Liver (tissue), 9 donors: ENCODE data around the gene GRAMD2A. TPM values are rescaled to one million over a fixed set of nuclear protein-coding genes. Genes with fewer than 3 reads are reported as not detected.

Experiments used
- DNase-seq: peaks from one replicate; pipeline ENCODE4 v3.0.0-alpha.2; 2017; ENCODE audit warnings: low spot score
- H3K27ac ChIP-seq, 2 donors: one replicate each; pipeline ENCODE4 v1.7.0; 2013; ENCODE audit warnings: inconsistent platforms in 2 of 2, low read length in 2 of 2, control low read depth in 1 of 2, low read depth in 1 of 2, mild to moderate bottlenecking in 1 of 2
- H3K27me3 ChIP-seq, 4 donors: one replicate each; pipeline versions ENCODE4 v1.6.1 to v1.7.0; 2013; ENCODE audit warnings: low read length in 3 of 4, inconsistent platforms in 1 of 4, mild to moderate bottlenecking in 1 of 4, moderate library complexity in 1 of 4; ENCODE audit not compliant: control insufficient read depth in 4 of 4, insufficient read depth in 4 of 4
- H3K36me3 ChIP-seq, 4 donors: one replicate each; pipeline versions ENCODE4 v1.6.1 to v1.7.0; 2013; ENCODE audit warnings: low read length in 3 of 4, mild to moderate bottlenecking in 3 of 4, low read depth in 1 of 4, moderate library complexity in 1 of 4; ENCODE audit not compliant: control insufficient read depth in 4 of 4, insufficient read depth in 3 of 4
- H3K4me1 ChIP-seq, 4 donors: one replicate each; pipeline versions ENCODE4 v1.6.1 to v1.7.0; 2013; ENCODE audit warnings: low read length in 3 of 4, mild to moderate bottlenecking in 3 of 4, moderate library complexity in 1 of 4; ENCODE audit not compliant: control insufficient read depth in 4 of 4, insufficient read depth in 4 of 4
- H3K4me3 ChIP-seq, 3 donors: one replicate each; pipeline versions ENCODE4 v1.6.1 to v1.7.0; 2013; ENCODE audit warnings: low read length in 3 of 3, control low read depth in 1 of 3, low read depth in 1 of 3, mild to moderate bottlenecking in 1 of 3
- H3K9ac ChIP-seq, 2 donors: one replicate each; pipeline ENCODE4 v1.7.0; 2013; ENCODE audit warnings: low read length in 2 of 2, mild to moderate bottlenecking in 2 of 2, moderate library complexity in 2 of 2, control low read depth in 1 of 2, low read depth in 1 of 2
- H3K9me3 ChIP-seq, 4 donors: one replicate each; pipeline versions ENCODE4 v1.6.1 to v1.7.0; 2013; ENCODE audit warnings: low read length in 3 of 4; ENCODE audit not compliant: control insufficient read depth in 4 of 4
- CTCF ChIP-seq: fragments of 150-350 bp; IDR thresholded peaks from 2 replicates; pipeline ENCODE4 v1.5.1; 2017; ENCODE audit warnings: improper control_type of control experiment, low read depth, low read length; ENCODE audit not compliant: missing input control
- EGR1 ChIP-seq, 2 donors: IDR thresholded peaks; 2 replicates each; pipeline ENCODE4 v1.6.1; 2016 to 2018; ENCODE audit warnings: antibody characterized with exemption in 2 of 2, low read depth in 2 of 2
- FOXA1 ChIP-seq: IDR thresholded peaks from 2 replicates; pipeline ENCODE4 v1.6.1; 2016; ENCODE audit warnings: antibody characterized with exemption
- FOXA2 ChIP-seq: IDR thresholded peaks from 2 replicates; pipeline ENCODE4 v1.6.1; 2016; ENCODE audit warnings: antibody characterized with exemption
- GABPA ChIP-seq, 2 donors: IDR thresholded peaks in 1 of 2; conservative IDR thresholded peaks in 1 of 2; 2 replicates each; pipeline ENCODE4 v1.6.1; 2016; ENCODE audit warnings: antibody characterized with exemption in 2 of 2, mild to moderate bottlenecking in 1 of 2, moderate library complexity in 1 of 2
- HNF4A ChIP-seq, 2 donors: conservative IDR thresholded peaks; 2 replicates each; pipeline ENCODE4 v1.6.1; 2016; ENCODE audit warnings: antibody characterized with exemption in 2 of 2, mild to moderate bottlenecking in 2 of 2
- HNF4G ChIP-seq: IDR thresholded peaks from 2 replicates; pipeline ENCODE4 v1.6.1; 2016; ENCODE audit warnings: antibody characterized with exemption
- JUND ChIP-seq, 2 donors: IDR thresholded peaks; 2 replicates each; pipeline ENCODE4 v1.6.1; 2016; ENCODE audit warnings: antibody characterized with exemption in 2 of 2
- NR2F2 ChIP-seq: IDR thresholded peaks from 2 replicates; pipeline ENCODE4 v1.6.1; 2016; ENCODE audit warnings: antibody characterized with exemption
- RAD21 ChIP-seq, 2 donors: IDR thresholded peaks; 2 replicates each; pipeline ENCODE4 v1.6.1; 2016; ENCODE audit warnings: antibody characterized with exemption in 2 of 2, mild to moderate bottlenecking in 2 of 2
- REST ChIP-seq: IDR thresholded peaks from 2 replicates; pipeline ENCODE4 v1.6.1; 2016; ENCODE audit warnings: antibody characterized with exemption, mild to moderate bottlenecking
- RXRA ChIP-seq, 2 donors: IDR thresholded peaks; 2 replicates each; pipeline ENCODE4 v1.6.1; 2017 to 2018; ENCODE audit warnings: antibody characterized with exemption in 2 of 2, mild to moderate bottlenecking in 1 of 2
- SP1 ChIP-seq: IDR thresholded peaks from 2 replicates; pipeline ENCODE4 v1.6.1; 2018; ENCODE audit warnings: antibody characterized with exemption, mild to moderate bottlenecking
- TAF1 ChIP-seq: conservative IDR thresholded peaks from 2 replicates; pipeline ENCODE4 v1.6.1; 2016; ENCODE audit warnings: antibody characterized with exemption, mild to moderate bottlenecking
- YY1 ChIP-seq: IDR thresholded peaks from 2 replicates; pipeline ENCODE4 v1.6.1; 2016; ENCODE audit warnings: antibody characterized with exemption, mild to moderate bottlenecking
- WGBS: extraction: QIAGEN DNeasy Blood & Tissue Kit; methylation state at CpG from one replicate; pipeline ENCODE4 v1.1.7; 2013; 5-methylcytosine and 5-hydroxymethylcytosine counted together
- polyA plus RNA-seq, 2 donors: library from polyadenylated mRNA; stranded (reverse) in 1 of 2; unstranded in 1 of 2; fragments of 200-250 nt in 1 of 2; fragments of >200 nt in 1 of 2; fragmentation: Nextera tagmentation in 1 of 2; extraction: Ambion mirVana in 1 of 2; gene quantifications; one replicate each; pipeline versions ENCODE4 v1.2.1 to v1.2.3, GENCODE V29; 2013 to 2015
- total RNA-seq, 2 donors: library from RNA; depleted of rRNA; stranded (reverse); fragments of >200 nt; gene quantifications; one replicate each; pipeline ENCODE4 v1.2.3, GENCODE V29; 2014
- TF ChIP-seq, protein P1 (sequence below): IDR thresholded peaks from 2 replicates; pipeline ENCODE4 v1.6.1; 2016; ENCODE audit warnings: antibody characterized with exemption
- TF ChIP-seq, protein P2 (sequence below): IDR thresholded peaks from 2 replicates; pipeline ENCODE4 v1.6.1; 2016; ENCODE audit warnings: antibody characterized with exemption
- TF ChIP-seq, protein P3 (sequence below): IDR thresholded peaks from 2 replicates; pipeline ENCODE4 v1.6.1; 2016; ENCODE audit warnings: antibody characterized with exemption
- donor health status: healthy.
- donor health status: healthy.
- donor health status: healthy.
- donor health status: healthy.
- donor health status: healthy.

The GRAMD2A gene
- total and polyA plus RNA-seq, 4 donors, result not detected

- TF ChIP-seq GABPA (IDR thresholded peaks at IDR 0.05 in 1 of 2, conservative IDR thresholded peaks at IDR 0.05 in 1 of 2) (no peak), JUND (IDR thresholded peaks at IDR 0.05) (no peak), HNF4A (conservative IDR thresholded peaks at IDR 0.05) (no peak), RXRA (IDR thresholded peaks at IDR 0.05) (no peak), HNF4G (no peak), YY1 (no peak), TAF1 (no peak), FOXA1 (no peak), EGR1 (IDR thresholded peaks at IDR 0.05; ENCODE audit: low read depth in 2 of 2) (no peak), REST (no peak), FOXA2 (no peak)
- TF ChIP-seq, protein P1, sequence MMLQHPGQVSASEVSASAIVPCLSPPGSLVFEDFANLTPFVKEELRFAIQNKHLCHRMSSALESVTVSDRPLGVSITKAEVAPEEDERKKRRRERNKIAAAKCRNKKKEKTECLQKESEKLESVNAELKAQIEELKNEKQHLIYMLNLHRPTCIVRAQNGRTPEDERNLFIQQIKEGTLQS, result no peak
- TF ChIP-seq, protein P2, sequence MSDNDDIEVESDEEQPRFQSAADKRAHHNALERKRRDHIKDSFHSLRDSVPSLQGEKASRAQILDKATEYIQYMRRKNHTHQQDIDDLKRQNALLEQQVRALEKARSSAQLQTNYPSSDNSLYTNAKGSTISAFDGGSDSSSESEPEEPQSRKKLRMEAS, result no peak
- Histone ChIP-seq H3K9me3 (no peaks in the 10 kb centered on the region), H3K27ac (no peak overlapping the region), H3K9ac (no peak overlapping the region), H3K27me3 (no peaks in the 10 kb centered on the region), H3K4me1 (peaks cover 0 to 7% (median 3%) of the 10 kb centered on the region in 4 donors), H3K36me3 (no peaks in the 10 kb centered on the region), H3K4me3 (no peak overlapping the region)
- DNase-seq, result no peak
- 95% methylated on average over 3 of the region's 3 CpGs for WGBS
Observed at GRCh38 chr15:72146221-72146620, 51.4 kb downstream of the GRAMD2A start.

DNA sequence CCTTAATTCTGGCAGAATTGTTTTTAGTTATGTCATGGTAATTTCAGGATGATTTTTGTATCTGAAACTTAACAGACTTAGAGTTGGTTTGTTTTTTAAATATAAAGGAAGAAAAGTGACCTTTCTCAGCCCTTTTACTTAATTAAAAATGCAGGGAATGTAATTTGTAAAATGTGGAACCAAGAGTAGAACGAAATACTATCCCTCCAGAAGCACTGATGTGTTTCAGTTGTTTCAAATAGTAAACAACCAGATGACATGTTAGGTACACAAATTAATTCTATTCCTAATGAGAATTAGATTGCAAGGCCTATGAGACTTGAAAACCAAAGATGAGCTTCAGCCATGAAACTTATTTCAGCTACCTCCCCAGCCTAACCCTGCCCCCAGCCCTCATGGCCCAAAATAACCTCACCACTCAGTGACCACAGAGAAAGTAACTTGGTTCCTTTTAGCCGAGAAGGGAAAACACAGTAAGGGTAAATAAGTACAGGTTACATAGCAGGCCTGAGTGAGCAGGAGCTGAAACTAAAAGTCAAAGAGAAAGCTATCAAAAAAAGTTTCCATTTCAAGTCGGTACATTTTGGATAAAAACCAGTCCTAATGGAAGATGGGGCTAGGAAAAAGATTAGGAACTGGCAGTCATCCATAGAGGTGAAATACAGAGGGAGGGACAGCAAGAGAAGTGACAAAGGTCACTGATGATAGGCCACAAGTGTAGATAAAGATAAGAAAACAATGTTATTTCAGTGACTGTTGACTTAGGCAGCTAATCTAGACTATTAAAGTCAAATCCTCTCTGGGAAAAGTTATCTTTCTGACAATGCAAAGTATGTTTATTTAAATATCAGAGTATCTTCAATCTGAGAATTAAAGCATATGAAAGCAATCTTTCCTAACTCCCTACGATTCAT lies 56.2 kb downstream of the GRAMD2A start:
- no peak overlapping the region for H3K4me3 ChIP-seq
- no peaks in the 10 kb centered on the region for H3K36me3 ChIP-seq
- no peaks in the 10 kb centered on the region for H3K9me3 ChIP-seq
- peaks cover 0 to 8% (median 3%) of the 10 kb centered on the region in 4 donors for H3K4me1 ChIP-seq
- H3K27ac ChIP-seq, result no peak overlapping the region
- no peak overlapping the region for H3K9ac ChIP-seq
- H3K27me3 ChIP-seq, result no peaks in the 10 kb centered on the region
- WGBS, result 55% methylated on average over 4 of the region's 4 CpGs
- no peak for DNase-seq
- TF ChIP-seq TAF1 (no peak), CTCF (no peak), EGR1 (IDR thresholded peaks at IDR 0.05; ENCODE audit: low read depth in 2 of 2) (peak in 1 of 2 donors; percentile 29), YY1 (no peak), NR2F2 (peak; percentile 48), SP1 (no peak), HNF4A (conservative IDR thresholded peaks at IDR 0.05) (peak; percentile 77 to 79), RAD21 (IDR thresholded peaks at IDR 0.05) (peak in 1 of 2 donors; percentile 17), RXRA (IDR thresholded peaks at IDR 0.05) (peak; percentile 29 to 43), HNF4G (no peak), REST (no peak), GABPA (IDR thresholded peaks at IDR 0.05 in 1 of 2, conservative IDR thresholded peaks at IDR 0.05 in 1 of 2) (no peak)
- TF ChIP-seq, protein P2, result no peak
- TF ChIP-seq, protein P3, sequence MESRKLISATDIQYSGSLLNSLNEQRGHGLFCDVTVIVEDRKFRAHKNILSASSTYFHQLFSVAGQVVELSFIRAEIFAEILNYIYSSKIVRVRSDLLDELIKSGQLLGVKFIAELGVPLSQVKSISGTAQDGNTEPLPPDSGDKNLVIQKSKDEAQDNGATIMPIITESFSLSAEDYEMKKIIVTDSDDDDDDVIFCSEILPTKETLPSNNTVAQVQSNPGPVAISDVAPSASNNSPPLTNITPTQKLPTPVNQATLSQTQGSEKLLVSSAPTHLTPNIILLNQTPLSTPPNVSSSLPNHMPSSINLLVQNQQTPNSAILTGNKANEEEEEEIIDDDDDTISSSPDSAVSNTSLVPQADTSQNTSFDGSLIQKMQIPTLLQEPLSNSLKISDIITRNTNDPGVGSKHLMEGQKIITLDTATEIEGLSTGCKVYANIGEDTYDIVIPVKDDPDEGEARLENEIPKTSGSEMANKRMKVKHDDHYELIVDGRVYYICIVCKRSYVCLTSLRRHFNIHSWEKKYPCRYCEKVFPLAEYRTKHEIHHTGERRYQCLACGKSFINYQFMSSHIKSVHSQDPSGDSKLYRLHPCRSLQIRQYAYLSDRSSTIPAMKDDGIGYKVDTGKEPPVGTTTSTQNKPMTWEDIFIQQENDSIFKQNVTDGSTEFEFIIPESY, result no peak
